Measurements from ENCODE around the gene NSUN6.

The NSUN6 gene

DNA sequence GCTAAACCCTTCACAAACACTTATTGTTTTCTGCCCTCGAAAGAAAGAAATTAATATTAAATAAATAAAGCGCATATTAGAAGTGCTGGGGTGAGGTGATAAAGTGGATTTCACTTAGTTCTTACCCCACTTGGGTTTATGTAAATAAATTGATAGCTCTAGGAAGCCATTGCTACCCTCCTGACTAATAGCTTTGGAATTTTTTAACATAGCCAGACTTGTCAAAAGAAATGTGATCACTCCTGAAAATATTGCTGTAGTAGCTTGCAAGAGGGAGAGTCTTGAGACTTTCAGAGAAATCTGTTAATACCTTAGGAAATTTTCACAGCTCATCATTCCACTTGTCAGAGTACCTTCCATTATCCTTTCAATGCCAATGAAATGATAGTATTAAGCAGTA is 15.4 kb upstream of the NSUN6 start:
- H3K79me2 ChIP-seq (ENCODE audit: insufficient read depth, low read length), result peaks cover 76% of the 10 kb centered on the region
- H3K36me3 ChIP-seq (ENCODE audit: low read length), result peaks cover 20% of the 10 kb centered on the region; the same call in 1 of the 2 replicates
- H3K9me3 ChIP-seq (ENCODE audit: insufficient read depth, low read length), result no peaks in the 10 kb centered on the region
- H3F3A ChIP-seq (ENCODE audit: insufficient read depth), result 0 out of 2 replicates have a peak, but pooled peaks cover 4% of the 10 kb centered on the region
- no peak for TF ChIP-seq EZH2phosphoT487 (conservative IDR thresholded peaks at IDR 0.05; ENCODE audit: low read length)
- TF ChIP-seq, protein P1, sequence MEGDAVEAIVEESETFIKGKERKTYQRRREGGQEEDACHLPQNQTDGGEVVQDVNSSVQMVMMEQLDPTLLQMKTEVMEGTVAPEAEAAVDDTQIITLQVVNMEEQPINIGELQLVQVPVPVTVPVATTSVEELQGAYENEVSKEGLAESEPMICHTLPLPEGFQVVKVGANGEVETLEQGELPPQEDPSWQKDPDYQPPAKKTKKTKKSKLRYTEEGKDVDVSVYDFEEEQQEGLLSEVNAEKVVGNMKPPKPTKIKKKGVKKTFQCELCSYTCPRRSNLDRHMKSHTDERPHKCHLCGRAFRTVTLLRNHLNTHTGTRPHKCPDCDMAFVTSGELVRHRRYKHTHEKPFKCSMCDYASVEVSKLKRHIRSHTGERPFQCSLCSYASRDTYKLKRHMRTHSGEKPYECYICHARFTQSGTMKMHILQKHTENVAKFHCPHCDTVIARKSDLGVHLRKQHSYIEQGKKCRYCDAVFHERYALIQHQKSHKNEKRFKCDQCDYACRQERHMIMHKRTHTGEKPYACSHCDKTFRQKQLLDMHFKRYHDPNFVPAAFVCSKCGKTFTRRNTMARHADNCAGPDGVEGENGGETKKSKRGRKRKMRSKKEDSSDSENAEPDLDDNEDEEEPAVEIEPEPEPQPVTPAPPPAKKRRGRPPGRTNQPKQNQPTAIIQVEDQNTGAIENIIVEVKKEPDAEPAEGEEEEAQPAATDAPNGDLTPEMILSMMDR (IDR thresholded peaks at IDR 0.05; ENCODE audit: insufficient read depth, low read length, poor library complexity, severe bottlenecking), result no peak
- H3K27me3 ChIP-seq (ENCODE audit: low read length), result no peaks in the 10 kb centered on the region
- no peak overlapping the region for H3K27ac ChIP-seq (ENCODE audit: low read depth, low read length)
- H3K4me2 ChIP-seq (ENCODE audit: low read depth, low read length, poor library complexity, severe bottlenecking), result no peak overlapping the region
- no peaks in the 10 kb centered on the region for H3K9me2 ChIP-seq (replicated peaks; ENCODE audit: insufficient read depth, low read length)
- no peak overlapping the region for H2AFZ ChIP-seq (ENCODE audit: low read depth, low read length, severe bottlenecking)
- peaks cover 23% of the 10 kb centered on the region for H4K20me1 ChIP-seq (ENCODE audit: low read depth, low read length)
- H3K9ac ChIP-seq (ENCODE audit: low read length), result no peak overlapping the region
- no peak overlapping the region for H3K4me3 ChIP-seq (ENCODE audit: insufficient read depth, low read length, poor library complexity, severe bottlenecking)

DNA sequence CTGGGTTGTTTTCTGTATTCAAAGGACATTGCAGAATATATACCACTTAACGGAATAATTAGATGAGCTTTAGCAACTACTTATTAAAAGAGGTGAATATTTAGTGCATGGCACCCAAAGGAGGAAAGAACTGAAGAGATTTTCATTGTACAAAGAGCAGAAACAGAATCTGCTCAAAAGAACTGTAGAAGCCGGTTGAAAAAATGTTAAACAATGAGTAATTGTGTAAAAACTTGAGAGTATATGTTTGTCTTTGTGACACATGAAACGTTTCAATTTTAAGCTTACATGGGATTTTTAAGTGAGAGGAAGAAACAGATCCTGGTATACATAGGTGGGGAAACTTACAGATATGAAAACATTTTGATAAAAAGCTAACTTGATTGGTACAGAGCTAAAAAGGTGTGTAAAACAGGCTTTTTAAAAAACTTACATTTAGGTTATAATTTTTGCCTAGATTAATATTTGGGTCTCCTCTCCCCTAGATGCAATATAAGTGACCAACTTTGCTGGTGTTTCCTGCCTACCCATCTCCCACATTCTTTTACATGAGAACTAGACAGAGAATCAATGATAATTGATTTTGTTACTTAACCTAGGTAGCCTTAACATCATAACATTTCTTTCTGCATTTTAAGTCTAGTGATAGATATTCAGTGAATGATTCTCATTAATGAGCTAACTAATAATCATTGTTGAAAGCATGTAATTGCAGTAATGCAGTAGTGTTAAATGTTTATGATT is 14.6 kb upstream of the NSUN6 start:
- Histone ChIP-seq H3K36me3 (ENCODE audit: low read length) (peaks cover 19% of the 10 kb centered on the region; the same call in 1 of the 2 replicates), H3K9me2 (replicated peaks; ENCODE audit: insufficient read depth, low read length) (no peaks in the 10 kb centered on the region), H3K4me2 (ENCODE audit: low read depth, low read length, poor library complexity, severe bottlenecking) (no peak overlapping the region), H3K27me3 (ENCODE audit: low read length) (no peaks in the 10 kb centered on the region), H3K27ac (ENCODE audit: low read depth, low read length) (no peak overlapping the region), H3K4me3 (ENCODE audit: insufficient read depth, low read length, poor library complexity, severe bottlenecking) (no peak overlapping the region), H3K9ac (ENCODE audit: low read length) (no peak overlapping the region), H3K79me2 (ENCODE audit: insufficient read depth, low read length) (peaks cover 84% of the 10 kb centered on the region), H3K9me3 (ENCODE audit: insufficient read depth, low read length) (no peaks in the 10 kb centered on the region), H3F3A (ENCODE audit: insufficient read depth) (0 out of 2 replicates have a peak, but pooled peaks cover 4% of the 10 kb centered on the region), H2AFZ (ENCODE audit: low read depth, low read length, severe bottlenecking) (no peak overlapping the region), H4K20me1 (ENCODE audit: low read depth, low read length) (peaks cover 26% of the 10 kb centered on the region)
- TF ChIP-seq, protein P1 (IDR thresholded peaks at IDR 0.05; ENCODE audit: insufficient read depth, low read length, poor library complexity, severe bottlenecking), result no peak
- TF ChIP-seq EZH2phosphoT487 (conservative IDR thresholded peaks at IDR 0.05; ENCODE audit: low read length), result no peak

DNA sequence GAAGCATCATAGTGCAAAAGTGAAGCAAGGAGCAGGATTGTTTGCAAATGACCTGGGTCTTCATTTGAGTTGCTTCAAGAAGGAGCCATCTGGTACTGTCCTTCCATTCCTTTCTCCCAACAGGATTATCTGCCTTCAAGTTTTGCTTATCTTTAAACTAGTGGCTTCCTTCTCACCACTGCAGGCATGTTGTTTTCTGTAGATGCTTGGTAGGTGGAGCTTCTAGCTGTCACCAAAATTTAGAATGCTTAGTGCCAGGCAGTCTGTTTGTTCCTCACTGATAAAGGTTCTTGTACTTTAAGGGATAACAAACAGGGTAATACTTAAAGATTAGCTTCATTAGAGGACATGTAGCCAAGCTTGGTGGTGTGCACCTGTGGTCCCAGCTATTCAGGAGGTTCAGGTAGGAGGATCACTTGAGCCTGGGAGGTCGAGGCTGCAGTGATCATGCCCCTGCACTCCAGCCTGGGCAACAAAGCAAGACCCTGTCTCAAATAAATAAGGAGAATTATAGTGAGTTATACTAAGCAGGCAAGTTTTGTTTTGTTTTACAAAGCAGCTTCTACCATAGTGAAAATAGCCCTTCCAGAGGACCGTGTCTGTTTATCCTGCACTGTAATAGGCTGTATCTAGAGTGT is 13.6 kb upstream of the NSUN6 start:
- Histone ChIP-seq H3K4me3 (ENCODE audit: insufficient read depth, low read length, poor library complexity, severe bottlenecking) (no peak overlapping the region), H3K4me2 (ENCODE audit: low read depth, low read length, poor library complexity, severe bottlenecking) (no peak overlapping the region), H3K27ac (ENCODE audit: low read depth, low read length) (no peak overlapping the region), H3K36me3 (ENCODE audit: low read length) (peaks cover 15% of the 10 kb centered on the region; the same call in 1 of the 2 replicates), H3K9ac (ENCODE audit: low read length) (no peak overlapping the region), H3K27me3 (ENCODE audit: low read length) (no peaks in the 10 kb centered on the region), H3F3A (ENCODE audit: insufficient read depth) (0 out of 2 replicates have a peak, but pooled peaks cover 4% of the 10 kb centered on the region), H4K20me1 (ENCODE audit: low read depth, low read length) (peaks cover 27% of the 10 kb centered on the region), H3K79me2 (ENCODE audit: insufficient read depth, low read length) (peaks cover 91% of the 10 kb centered on the region), H3K9me3 (ENCODE audit: insufficient read depth, low read length) (no peaks in the 10 kb centered on the region), H3K9me2 (replicated peaks; ENCODE audit: insufficient read depth, low read length) (no peaks in the 10 kb centered on the region), H2AFZ (ENCODE audit: low read depth, low read length, severe bottlenecking) (no peak overlapping the region)
- TF ChIP-seq, protein P1 (IDR thresholded peaks at IDR 0.05; ENCODE audit: insufficient read depth, low read length, poor library complexity, severe bottlenecking), result no peak
- no peak for TF ChIP-seq EZH2phosphoT487 (conservative IDR thresholded peaks at IDR 0.05; ENCODE audit: low read length)

Data from SU-DHL-6 (cell line).